Pancreas (tissue), 10 donors: ENCODE results near the gene BANF2. TPM values are rescaled to one million over a fixed set of nuclear protein-coding genes. Genes with fewer than 3 reads are reported as not detected.

ENCODE experiments used
- ATAC-seq, 4 donors: fragments of 200-7000 bp; cut with Tn5 transposase; one replicate each; pipeline versions ENCODE4 v1.8.0 to v1.9.1; 2020; ENCODE audit warnings: mild to moderate bottlenecking in 4 of 4, moderate library complexity in 4 of 4
- DNase-seq, 6 donors: peaks; one replicate each; pipeline ENCODE4 v3.0.0-alpha.2; 2020
- FAIRE-seq: peaks from 2 replicates; lab custom pipeline; 2012; peaks lifted over from hg19 to GRCh38; lab: Jason Lieb, UNC
- H3K27ac ChIP-seq, 4 donors: fragments of 200-600 bp; sonication (generic); 1 replicate in 3 of 4; 2 replicates in 1 of 4; pipeline versions ENCODE4 v1.5.0 to v1.8.0; 2020
- H3K27me3 ChIP-seq, 4 donors: fragments of 200-600 bp; one replicate each; pipeline ENCODE4 v1.8.0; 2021
- H3K36me3 ChIP-seq, 3 donors: fragments of 200-600 bp; sonication (generic) in 1 of 3; one replicate each; pipeline versions ENCODE4 v1.5.0 to v1.8.0; 2020 to 2021
- H3K4me1 ChIP-seq, 3 donors: fragments of 200-600 bp; one replicate each; pipeline ENCODE4 v1.8.0; 2021
- H3K4me3 ChIP-seq, 4 donors: fragments of 200-600 bp; sonication (generic) in 2 of 4; one replicate each; pipeline versions ENCODE4 v1.5.0 to v1.8.0; 2020 to 2021
- H3K9me3 ChIP-seq, 4 donors: fragments of 200-600 bp; one replicate each; pipeline ENCODE4 v1.8.0; 2021
- CTCF ChIP-seq, 4 donors: fragments of 200-600 bp; sonication (generic) in 3 of 4; IDR thresholded peaks; one replicate each; pipeline versions ENCODE4 v1.5.0 to v1.8.0; 2021; ENCODE audit warnings: antibody characterized with exemption in 4 of 4
- WGBS, 2 donors: extraction: QIAGEN DNeasy Blood & Tissue Kit; methylation state at CpG; one replicate each; pipeline ENCODE4 v1.1.7; 2013; 5-methylcytosine and 5-hydroxymethylcytosine counted together
- intact Hi-C, 3 donors: fragments of 100-400 bp; cut with DNase I; formaldehyde crosslinking; loops; one replicate each; pipeline versions ENCODE4 v1.11.1 to v1.14.2; 2022
- polyA plus RNA-seq, 2 donors: library from polyadenylated mRNA; stranded (reverse); fragments of 200-250 nt; gene quantifications; one replicate each; pipeline ENCODE4 v1.2.3, GENCODE V29; 2013
- total RNA-seq, 6 donors: library from RNA; stranded (reverse); fragmentation: NEBNext Ultra II Directional in 4 of 6; extraction: Animal tissue kit (Norgen Biotek cat#: 25700) in 4 of 6; gene quantifications; one replicate each; pipeline versions ENCODE4 v1.2.1 to v1.2.4, GENCODE V29; 2021 to 2023
- donor health status: healthy with polysubstance abuse.
- donor health status: DM: no; HTN: no; CAD: no; lungs with moderate emphysema.
- donor health status: DM: no; HTN: no; CAD: no.
- donor health status: control.
- donor health status: control.
- donor health status: Bipolar disorder and iron deficiency.
- donor health status: DM: yes; HTN: yes; CAD: no.
- donor health status: DM: no; HTN: no; CAD: no.
- donor health status: DM: no; HTN: no; CAD: no.
- donor health status: DM: yes; HTN: yes; CAD: no.

The BANF2 gene
- total and polyA plus RNA-seq, 8 donors, result 0.59 to 6.4 (median 1.5) TPM

- DNase-seq (no peak), ATAC-seq (no peak), FAIRE-seq (no peak)
- no peaks in the 10 kb centered on the region for H3K9me3 ChIP-seq
- H3K4me1 ChIP-seq, result peaks cover 35 to 53% (median 45%) of the 10 kb centered on the region in 3 donors
- H3K36me3 ChIP-seq, result no peaks in the 10 kb centered on the region
- no peak overlapping the region for H3K4me3 ChIP-seq
- intact Hi-C loops, result no loop called here
- peak overlapping the region in 1 of 4 donors; percentile 74 for H3K27ac ChIP-seq
- TF ChIP-seq CTCF (IDR thresholded peaks at IDR 0.05), result no peak
- 84 to 87% methylated on average over 1 of the region's 1 CpG for WGBS, 2 donors
- H3K27me3 ChIP-seq, result no peaks in the 10 kb centered on the region
These were observed 3.5 kb upstream of the BANF2 start for GRCh38 chr20:17696287-17696686.

GRCh38 chr20:17697171-17697570 lies 2.6 kb upstream of the BANF2 start:
- Histone ChIP-seq H3K4me1 (peaks cover 34 to 45% (median 38%) of the 10 kb centered on the region in 3 donors), H3K27ac (peak overlapping the region in 2 of 4 donors; percentile 74 to 77), H3K9me3 (no peaks in the 10 kb centered on the region), H3K27me3 (no peaks in the 10 kb centered on the region), H3K4me3 (no peak overlapping the region), H3K36me3 (no peaks in the 10 kb centered on the region)
- WGBS, 2 donors, result 43 to 45% methylated on average over 1 of the region's 1 CpG
- intact Hi-C loops, result no loop called here
- DNase-seq (no peak), ATAC-seq (no peak), FAIRE-seq (no peak)
- TF ChIP-seq CTCF (IDR thresholded peaks at IDR 0.05), result no peak

GRCh38 chr20:17698384-17698783 lies 1.4 kb upstream of the BANF2 start:
- peak overlapping the region; percentile 56 to 77 (median 66) for H3K27ac ChIP-seq
- DNase-seq (peak in 1 of 6 donors; percentile 52), ATAC-seq (peak; percentile 3 to 44 (median 9)), FAIRE-seq (no peak)
- H3K36me3 ChIP-seq, result no peaks in the 10 kb centered on the region
- intact Hi-C loops, result no loop called here
- 10% methylated on average over 5 of the region's 5 CpGs for WGBS, 2 donors
- no peak for TF ChIP-seq CTCF (IDR thresholded peaks at IDR 0.05)
- no peaks in the 10 kb centered on the region for H3K27me3 ChIP-seq
- H3K4me3 ChIP-seq, result no peak overlapping the region
- H3K4me1 ChIP-seq, result peaks cover 32 to 34% (median 33%) of the 10 kb centered on the region in 3 donors
- no peaks in the 10 kb centered on the region for H3K9me3 ChIP-seq

GRCh38 chr20:17700637-17701036 lies 871 bp downstream of the BANF2 start:
- ATAC-seq, result peak; percentile 25 to 69 (median 40)
- no peaks in the 10 kb centered on the region for H3K27me3 ChIP-seq
- no peak for FAIRE-seq
- WGBS, 2 donors, result 39 to 44% methylated on average over 7 of the region's 7 CpGs
- H3K4me3 ChIP-seq, result no peak overlapping the region
- H3K36me3 ChIP-seq, result no peaks in the 10 kb centered on the region
- peak overlapping the region; percentile 25 to 77 (median 66) for H3K27ac ChIP-seq
- H3K9me3 ChIP-seq, result no peaks in the 10 kb centered on the region
- DNase-seq, result peak in 3 of 6 donors; percentile 57 to 78 (median 77)
- TF ChIP-seq CTCF (IDR thresholded peaks at IDR 0.05), result no peak
- intact Hi-C loops, result loop anchor here in 1 of 3 donors (10.0 kb wide), 1 partner anchor 104 kb away; no protein-coding TSS in a partner anchor
- H3K4me1 ChIP-seq, result peaks cover 28 to 33% (median 32%) of the 10 kb centered on the region in 3 donors

GRCh38 chr20:17701826-17702225 lies 2.1 kb downstream of the BANF2 start:
- no peak for DNase-seq
- no peak for FAIRE-seq
- Histone ChIP-seq H3K4me3 (no peak overlapping the region), H3K4me1 (peaks cover 28 to 33% (median 32%) of the 10 kb centered on the region in 3 donors), H3K36me3 (no peaks in the 10 kb centered on the region), H3K27me3 (no peaks in the 10 kb centered on the region), H3K9me3 (no peaks in the 10 kb centered on the region), H3K27ac (peak overlapping the region in 1 of 4 donors; percentile 77)
- ATAC-seq, result no peak
- no peak for TF ChIP-seq CTCF (IDR thresholded peaks at IDR 0.05)
- intact Hi-C loops, result loop anchor here in 1 of 3 donors (10.0 kb wide), 1 partner anchor 103 kb away; no protein-coding TSS in a partner anchor
- whole genome bisulfite sequencing, 2 donors, result 75 to 77% methylated on average over 4 of the region's 4 CpGs
